ENCODE results near the gene ZSCAN9. TPM values are rescaled to one million over a fixed set of nuclear protein-coding genes. Genes with fewer than 3 reads are reported as not detected.

ZSCAN9 gene
- total and polyA plus RNA-seq, 9 of the 15 experiments (the other 6 are each of a cell fraction or from before 2014, with no cell fraction given): 18.8 to 48.9 (median 28.7) TPM

DNA sequence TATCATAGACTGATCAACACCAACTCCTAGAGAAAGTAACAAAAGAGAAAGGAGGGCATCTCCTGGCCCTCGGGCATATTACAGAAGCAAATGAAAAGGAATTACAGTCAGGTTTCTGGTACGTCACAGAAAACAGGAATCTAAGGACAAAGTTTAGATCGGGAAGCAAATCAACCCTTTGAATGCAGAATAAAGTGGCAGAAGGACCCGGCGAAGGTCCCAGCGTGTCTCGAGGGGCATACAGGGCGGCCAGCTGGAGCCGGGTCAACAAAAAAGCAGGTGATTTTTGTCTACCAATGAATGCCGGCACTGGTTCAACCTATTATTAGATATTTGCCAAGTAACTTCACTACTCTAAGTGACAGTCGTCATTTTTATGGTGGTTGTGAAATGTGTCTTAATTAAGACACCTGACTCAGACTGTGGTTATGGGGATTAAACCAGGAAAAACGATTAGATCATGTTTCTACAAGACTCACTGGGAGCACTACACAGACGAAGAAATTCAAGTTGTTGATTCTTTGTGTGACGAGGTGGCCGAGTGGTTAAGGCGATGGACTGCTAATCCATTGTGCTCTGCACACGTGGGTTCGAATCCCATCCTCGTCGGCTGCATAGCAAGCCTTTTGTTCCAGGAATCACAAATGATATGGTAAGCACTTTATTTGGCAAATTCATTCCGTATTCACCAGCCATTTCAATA is 12.4 kb upstream of the ZSCAN9 start (continued):
- TF ChIP-seq, protein P1, sequence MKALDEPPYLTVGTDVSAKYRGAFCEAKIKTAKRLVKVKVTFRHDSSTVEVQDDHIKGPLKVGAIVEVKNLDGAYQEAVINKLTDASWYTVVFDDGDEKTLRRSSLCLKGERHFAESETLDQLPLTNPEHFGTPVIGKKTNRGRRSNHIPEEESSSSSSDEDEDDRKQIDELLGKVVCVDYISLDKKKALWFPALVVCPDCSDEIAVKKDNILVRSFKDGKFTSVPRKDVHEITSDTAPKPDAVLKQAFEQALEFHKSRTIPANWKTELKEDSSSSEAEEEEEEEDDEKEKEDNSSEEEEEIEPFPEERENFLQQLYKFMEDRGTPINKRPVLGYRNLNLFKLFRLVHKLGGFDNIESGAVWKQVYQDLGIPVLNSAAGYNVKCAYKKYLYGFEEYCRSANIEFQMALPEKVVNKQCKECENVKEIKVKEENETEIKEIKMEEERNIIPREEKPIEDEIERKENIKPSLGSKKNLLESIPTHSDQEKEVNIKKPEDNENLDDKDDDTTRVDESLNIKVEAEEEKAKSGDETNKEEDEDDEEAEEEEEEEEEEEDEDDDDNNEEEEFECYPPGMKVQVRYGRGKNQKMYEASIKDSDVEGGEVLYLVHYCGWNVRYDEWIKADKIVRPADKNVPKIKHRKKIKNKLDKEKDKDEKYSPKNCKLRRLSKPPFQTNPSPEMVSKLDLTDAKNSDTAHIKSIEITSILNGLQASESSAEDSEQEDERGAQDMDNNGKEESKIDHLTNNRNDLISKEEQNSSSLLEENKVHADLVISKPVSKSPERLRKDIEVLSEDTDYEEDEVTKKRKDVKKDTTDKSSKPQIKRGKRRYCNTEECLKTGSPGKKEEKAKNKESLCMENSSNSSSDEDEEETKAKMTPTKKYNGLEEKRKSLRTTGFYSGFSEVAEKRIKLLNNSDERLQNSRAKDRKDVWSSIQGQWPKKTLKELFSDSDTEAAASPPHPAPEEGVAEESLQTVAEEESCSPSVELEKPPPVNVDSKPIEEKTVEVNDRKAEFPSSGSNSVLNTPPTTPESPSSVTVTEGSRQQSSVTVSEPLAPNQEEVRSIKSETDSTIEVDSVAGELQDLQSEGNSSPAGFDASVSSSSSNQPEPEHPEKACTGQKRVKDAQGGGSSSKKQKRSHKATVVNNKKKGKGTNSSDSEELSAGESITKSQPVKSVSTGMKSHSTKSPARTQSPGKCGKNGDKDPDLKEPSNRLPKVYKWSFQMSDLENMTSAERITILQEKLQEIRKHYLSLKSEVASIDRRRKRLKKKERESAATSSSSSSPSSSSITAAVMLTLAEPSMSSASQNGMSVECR (CRISPR knock-in tag; IDR thresholded peaks at IDR 0.05): no peak; the same call in 1 of the 2 replicates
- no peak for TF ChIP-seq NCOA6 (IDR thresholded peaks at IDR 0.05)
- peak; percentile 84; the same call in 1 of the 2 replicates for TF ChIP-seq TARDBP (IDR thresholded peaks at IDR 0.05)
- TF ChIP-seq HSF4 (CRISPR knock-in tag; IDR thresholded peaks at IDR 0.05; ENCODE audit: borderline replicate concordance): no peak
- no peak for TF ChIP-seq MECOM (CRISPR knock-in tag; IDR thresholded peaks at IDR 0.05)
- TF ChIP-seq, protein P2, sequence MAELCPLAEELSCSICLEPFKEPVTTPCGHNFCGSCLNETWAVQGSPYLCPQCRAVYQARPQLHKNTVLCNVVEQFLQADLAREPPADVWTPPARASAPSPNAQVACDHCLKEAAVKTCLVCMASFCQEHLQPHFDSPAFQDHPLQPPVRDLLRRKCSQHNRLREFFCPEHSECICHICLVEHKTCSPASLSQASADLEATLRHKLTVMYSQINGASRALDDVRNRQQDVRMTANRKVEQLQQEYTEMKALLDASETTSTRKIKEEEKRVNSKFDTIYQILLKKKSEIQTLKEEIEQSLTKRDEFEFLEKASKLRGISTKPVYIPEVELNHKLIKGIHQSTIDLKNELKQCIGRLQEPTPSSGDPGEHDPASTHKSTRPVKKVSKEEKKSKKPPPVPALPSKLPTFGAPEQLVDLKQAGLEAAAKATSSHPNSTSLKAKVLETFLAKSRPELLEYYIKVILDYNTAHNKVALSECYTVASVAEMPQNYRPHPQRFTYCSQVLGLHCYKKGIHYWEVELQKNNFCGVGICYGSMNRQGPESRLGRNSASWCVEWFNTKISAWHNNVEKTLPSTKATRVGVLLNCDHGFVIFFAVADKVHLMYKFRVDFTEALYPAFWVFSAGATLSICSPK (IDR thresholded peaks at IDR 0.05; ENCODE audit: borderline replicate concordance): 0 out of 2 replicates have a peak, but pooled peaks have one; percentile 38
- peak; percentile 79 for TF ChIP-seq MAFG (tag; conservative IDR thresholded peaks at IDR 0.05)
- TF ChIP-seq, protein P3, sequence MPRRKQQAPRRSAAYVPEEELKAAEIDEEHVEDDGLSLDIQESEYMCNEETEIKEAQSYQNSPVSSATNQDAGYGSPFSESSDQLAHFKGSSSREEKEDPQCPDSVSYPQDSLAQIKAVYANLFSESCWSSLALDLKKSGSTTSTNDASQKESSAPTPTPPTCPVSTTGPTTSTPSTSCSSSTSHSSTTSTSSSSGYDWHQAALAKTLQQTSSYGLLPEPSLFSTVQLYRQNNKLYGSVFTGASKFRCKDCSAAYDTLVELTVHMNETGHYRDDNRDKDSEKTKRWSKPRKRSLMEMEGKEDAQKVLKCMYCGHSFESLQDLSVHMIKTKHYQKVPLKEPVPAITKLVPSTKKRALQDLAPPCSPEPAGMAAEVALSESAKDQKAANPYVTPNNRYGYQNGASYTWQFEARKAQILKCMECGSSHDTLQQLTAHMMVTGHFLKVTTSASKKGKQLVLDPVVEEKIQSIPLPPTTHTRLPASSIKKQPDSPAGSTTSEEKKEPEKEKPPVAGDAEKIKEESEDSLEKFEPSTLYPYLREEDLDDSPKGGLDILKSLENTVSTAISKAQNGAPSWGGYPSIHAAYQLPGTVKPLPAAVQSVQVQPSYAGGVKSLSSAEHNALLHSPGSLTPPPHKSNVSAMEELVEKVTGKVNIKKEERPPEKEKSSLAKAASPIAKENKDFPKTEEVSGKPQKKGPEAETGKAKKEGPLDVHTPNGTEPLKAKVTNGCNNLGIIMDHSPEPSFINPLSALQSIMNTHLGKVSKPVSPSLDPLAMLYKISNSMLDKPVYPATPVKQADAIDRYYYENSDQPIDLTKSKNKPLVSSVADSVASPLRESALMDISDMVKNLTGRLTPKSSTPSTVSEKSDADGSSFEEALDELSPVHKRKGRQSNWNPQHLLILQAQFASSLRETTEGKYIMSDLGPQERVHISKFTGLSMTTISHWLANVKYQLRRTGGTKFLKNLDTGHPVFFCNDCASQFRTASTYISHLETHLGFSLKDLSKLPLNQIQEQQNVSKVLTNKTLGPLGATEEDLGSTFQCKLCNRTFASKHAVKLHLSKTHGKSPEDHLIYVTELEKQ (CRISPR knock-in tag; IDR thresholded peaks at IDR 0.05): 0 out of 2 replicates have a peak, but pooled peaks have one; percentile 63
- TF ChIP-seq POLR3A (IDR thresholded peaks at IDR 0.05; ENCODE audit: borderline replicate concordance, extremely low read depth, insufficient read depth, insufficient read length): peak; percentile 100
- TF ChIP-seq ETV1 (tag; conservative IDR thresholded peaks at IDR 0.05; ENCODE audit: low read depth): peak; percentile 5; the same call in 1 of the 2 replicates
- TF ChIP-seq FOXJ2 (tag; IDR thresholded peaks at IDR 0.05): 0 out of 2 replicates have a peak, but pooled peaks have one; percentile 54
- no peak for TF ChIP-seq RFX1 (IDR thresholded peaks at IDR 0.05)
- peak; percentile 47; the same call in 1 of the 2 replicates for TF ChIP-seq ZNF644 (tag; IDR thresholded peaks at IDR 0.05; ENCODE audit: low read depth)
- TF ChIP-seq, protein P4, sequence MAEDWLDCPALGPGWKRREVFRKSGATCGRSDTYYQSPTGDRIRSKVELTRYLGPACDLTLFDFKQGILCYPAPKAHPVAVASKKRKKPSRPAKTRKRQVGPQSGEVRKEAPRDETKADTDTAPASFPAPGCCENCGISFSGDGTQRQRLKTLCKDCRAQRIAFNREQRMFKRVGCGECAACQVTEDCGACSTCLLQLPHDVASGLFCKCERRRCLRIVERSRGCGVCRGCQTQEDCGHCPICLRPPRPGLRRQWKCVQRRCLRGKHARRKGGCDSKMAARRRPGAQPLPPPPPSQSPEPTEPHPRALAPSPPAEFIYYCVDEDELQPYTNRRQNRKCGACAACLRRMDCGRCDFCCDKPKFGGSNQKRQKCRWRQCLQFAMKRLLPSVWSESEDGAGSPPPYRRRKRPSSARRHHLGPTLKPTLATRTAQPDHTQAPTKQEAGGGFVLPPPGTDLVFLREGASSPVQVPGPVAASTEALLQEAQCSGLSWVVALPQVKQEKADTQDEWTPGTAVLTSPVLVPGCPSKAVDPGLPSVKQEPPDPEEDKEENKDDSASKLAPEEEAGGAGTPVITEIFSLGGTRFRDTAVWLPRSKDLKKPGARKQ (CRISPR knock-in tag; IDR thresholded peaks at IDR 0.05): no peak
- peak; percentile 44 for TF ChIP-seq TCF3 (CRISPR knock-in tag; IDR thresholded peaks at IDR 0.05)
- peak; percentile 84 for TF ChIP-seq EP300 (IDR thresholded peaks at IDR 0.05; ENCODE audit: low read length)

Measured in K562 (cell line).